RWPE1 (cell line): ENCODE data around the gene SLC28A1.

Source experiments
- CTCF ChIA-PET: fragments of 350-600 bp; sonication (Branson Sonifier 250); formaldehyde crosslinking; extraction: SDS; loops from one replicate; lab custom pipeline; 2021; lab: Yijun Ruan, JAX
- POLR2A ChIA-PET: fragments of 400-600 bp; formaldehyde crosslinking; extraction: SDS; loops from one replicate; lab custom pipeline; 2020; ENCODE audit warnings: antibody characterized with exemption; ENCODE audit not compliant: low non-redundant PET; lab: Yijun Ruan, JAX
- DNase-seq: peaks from one replicate; pipeline ENCODE4 v3.0.0; 2012; ENCODE audit warnings: low spot score
- H3K27ac ChIP-seq: fragments of 450-650 bp; 2 replicates; pipeline ENCODE4 v1.5.1; 2017
- CTCF ChIP-seq: fragments of 450-650 bp; conservative IDR thresholded peaks from 2 replicates; pipeline ENCODE4 v1.5.1; 2017; ENCODE audit warnings: low read depth, mild to moderate bottlenecking

The SLC28A1 gene

GRCh38 chr15:84914909-84915605 lies 30.6 kb downstream of the SLC28A1 start:
- peak overlapping the region; percentile 75 for H3K27ac ChIP-seq
- CTCF ChIA-PET: interaction anchor here (1.0 kb wide), 1 partner anchor 33 kb away, joined by 3 read pairs; no protein-coding TSS in a partner anchor
- POLR2A ChIA-PET: interaction anchor here (0.6 kb wide), 1 partner anchor 11 kb away, joined by 6 read pairs; no protein-coding TSS in a partner anchor
- TF ChIP-seq CTCF: no peak
- peak; percentile 91 for DNase-seq

- H3K27ac ChIP-seq: peak overlapping the region; percentile 75
- ChIA-PET POLR2A (interaction anchor here (0.6 kb wide), 1 partner anchor 11 kb away, joined by 6 read pairs; no protein-coding TSS in a partner anchor), CTCF (interaction anchor here (1.0 kb wide), 1 partner anchor 33 kb away, joined by 3 read pairs; no protein-coding TSS in a partner anchor)
- no peak for TF ChIP-seq CTCF
- no peak for DNase-seq
These were observed 31.1 kb downstream of the SLC28A1 start for GRCh38 chr15:84915606-84915958.

- ChIA-PET POLR2A (no interaction called here), CTCF (no interaction called here)
- DNase-seq: no peak
- H3K27ac ChIP-seq: no peak overlapping the region
- TF ChIP-seq CTCF: no peak
These were observed 33.0 kb downstream of the SLC28A1 start for GRCh38 chr15:84917452-84917851.

- ChIA-PET CTCF (interaction anchor here (0.6 kb wide), 1 partner anchor 31 kb away, joined by 3 read pairs; no protein-coding TSS in a partner anchor), POLR2A (no interaction called here)
- DNase-seq: no peak
- no peak overlapping the region for H3K27ac ChIP-seq
- TF ChIP-seq CTCF: no peak
These were observed 34.7 kb downstream of the SLC28A1 start for GRCh38 chr15:84919106-84919667.

GRCh38 chr15:84921121-84921520 lies 36.7 kb downstream of the SLC28A1 start:
- H3K27ac ChIP-seq: no peak overlapping the region
- no peak for DNase-seq
- ChIA-PET CTCF (no interaction called here), POLR2A (no interaction called here)
- no peak for TF ChIP-seq CTCF

GRCh38 chr15:84922530-84922929 lies 38.1 kb downstream of the SLC28A1 start:
- TF ChIP-seq CTCF: no peak
- H3K27ac ChIP-seq: no peak overlapping the region
- POLR2A ChIA-PET: no interaction called here
- CTCF ChIA-PET: interaction anchor here (0.6 kb wide), 1 partner anchor 99 kb away, joined by 3 read pairs; no protein-coding TSS in a partner anchor
- DNase-seq: no peak
